ENCODE data around the gene ESRRB.

DNA sequence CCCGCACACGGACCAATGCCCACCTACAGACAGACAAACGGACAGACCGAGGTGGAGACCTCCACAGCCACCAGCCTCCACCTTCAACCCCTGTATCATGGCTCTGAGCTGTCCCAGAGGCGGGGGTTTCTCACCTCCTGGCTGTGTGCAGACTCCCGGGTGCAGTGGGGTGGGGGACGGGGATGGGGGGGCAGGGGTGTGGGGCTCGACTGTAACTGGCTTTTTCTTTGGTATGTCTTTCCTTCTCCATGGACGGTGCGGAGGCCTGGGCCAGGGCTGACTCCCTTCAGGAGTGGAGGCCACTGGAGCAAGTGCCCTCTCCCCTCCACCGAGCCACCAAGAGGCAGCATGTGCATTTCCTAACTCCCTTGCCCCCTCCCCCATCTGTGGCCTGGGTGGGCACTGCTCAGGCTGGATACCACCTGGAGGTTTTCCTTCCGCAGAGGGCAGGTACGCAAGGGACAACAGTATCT lies 122.6 kb downstream of the ESRRB start:
- TF ChIP-seq, protein P1, sequence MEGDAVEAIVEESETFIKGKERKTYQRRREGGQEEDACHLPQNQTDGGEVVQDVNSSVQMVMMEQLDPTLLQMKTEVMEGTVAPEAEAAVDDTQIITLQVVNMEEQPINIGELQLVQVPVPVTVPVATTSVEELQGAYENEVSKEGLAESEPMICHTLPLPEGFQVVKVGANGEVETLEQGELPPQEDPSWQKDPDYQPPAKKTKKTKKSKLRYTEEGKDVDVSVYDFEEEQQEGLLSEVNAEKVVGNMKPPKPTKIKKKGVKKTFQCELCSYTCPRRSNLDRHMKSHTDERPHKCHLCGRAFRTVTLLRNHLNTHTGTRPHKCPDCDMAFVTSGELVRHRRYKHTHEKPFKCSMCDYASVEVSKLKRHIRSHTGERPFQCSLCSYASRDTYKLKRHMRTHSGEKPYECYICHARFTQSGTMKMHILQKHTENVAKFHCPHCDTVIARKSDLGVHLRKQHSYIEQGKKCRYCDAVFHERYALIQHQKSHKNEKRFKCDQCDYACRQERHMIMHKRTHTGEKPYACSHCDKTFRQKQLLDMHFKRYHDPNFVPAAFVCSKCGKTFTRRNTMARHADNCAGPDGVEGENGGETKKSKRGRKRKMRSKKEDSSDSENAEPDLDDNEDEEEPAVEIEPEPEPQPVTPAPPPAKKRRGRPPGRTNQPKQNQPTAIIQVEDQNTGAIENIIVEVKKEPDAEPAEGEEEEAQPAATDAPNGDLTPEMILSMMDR (conservative IDR thresholded peaks at IDR 0.05; ENCODE audit: low read length): no peak
- TF ChIP-seq EZH2phosphoT487 (IDR thresholded peaks at IDR 0.05; ENCODE audit: borderline replicate concordance, low read depth, low read length): no peak
